HG03469 (cell line): ENCODE results near the gene MTURN.

Source experiments
- ATAC-seq: cut with Tn5 transposase; IDR thresholded peaks from one replicate; pipeline ENCODE4 v1.9.1; 2021; ENCODE audit warnings: mild to moderate bottlenecking, moderate library complexity, moderate number of reproducible peaks; ENCODE audit not compliant: unreplicated experiment

Gene MTURN

GRCh38 chr7:30159698-30160143 is 24.9 kb downstream of the MTURN start:
- ATAC-seq: no peak

GRCh38 chr7:30160329-30160728 is 25.5 kb downstream of the MTURN start:
- no peak for ATAC-seq

DNA sequence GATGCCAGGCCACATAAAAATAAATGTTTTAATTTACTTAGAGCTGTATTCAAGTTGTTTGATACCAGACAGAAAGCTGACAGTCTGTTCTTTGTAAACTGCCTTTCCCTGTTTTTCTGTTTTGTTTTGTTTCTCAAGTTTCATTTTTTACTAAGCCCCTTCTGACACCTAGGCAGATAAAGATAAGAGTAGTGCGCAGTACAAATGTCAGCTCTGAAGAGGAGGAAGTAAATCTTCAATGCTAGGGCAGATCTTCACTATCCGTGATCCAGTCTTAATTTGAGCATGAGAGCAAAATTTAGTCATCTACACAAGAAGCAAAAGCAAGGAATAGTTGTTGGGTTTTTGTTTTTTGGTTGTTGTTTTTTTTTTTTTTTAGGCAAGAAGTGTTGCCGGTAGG is 27.3 kb downstream of the MTURN start:
- ATAC-seq: no peak

GRCh38 chr7:30162622-30163124 is 27.9 kb downstream of the MTURN start:
- no peak for ATAC-seq

GRCh38 chr7:30163231-30163894 is 28.6 kb downstream of the MTURN start:
- no peak for ATAC-seq

- no peak for ATAC-seq
These were observed 29.8 kb downstream of the MTURN start for GRCh38 chr7:30164567-30164966.

GRCh38 chr7:30165590-30165989 is 30.8 kb downstream of the MTURN start:
- ATAC-seq: no peak

- ATAC-seq: no peak
These were observed 31.5 kb downstream of the MTURN start for GRCh38 chr7:30166155-30166840.

- no peak for ATAC-seq
These were observed 32.1 kb downstream of the MTURN start for GRCh38 chr7:30166841-30167235.

GRCh38 chr7:30167901-30168300 is 33.1 kb downstream of the MTURN start:
- ATAC-seq: no peak

- no peak for ATAC-seq
These were observed 34.2 kb downstream of the MTURN start for GRCh38 chr7:30168835-30169573.

DNA sequence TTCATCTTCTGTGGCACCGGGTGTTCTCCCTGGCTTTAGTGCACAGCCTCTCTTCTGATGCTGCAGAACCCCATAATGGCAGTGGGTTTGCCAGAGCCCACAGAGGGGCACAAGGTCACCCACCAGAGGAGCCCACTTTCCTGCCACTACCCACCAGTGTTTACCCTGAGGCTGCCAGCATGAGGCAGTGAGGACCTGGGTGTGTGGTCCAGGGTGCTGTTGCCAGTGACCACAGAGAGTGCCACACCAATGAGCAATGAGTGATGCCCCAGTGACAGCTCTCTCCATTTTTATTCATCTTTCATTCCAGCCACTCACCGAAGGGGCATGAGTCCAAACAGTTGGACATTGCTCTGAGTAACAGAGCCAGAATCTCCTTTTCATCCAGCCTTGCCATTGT is 34.8 kb downstream of the MTURN start:
- no peak for ATAC-seq

GRCh38 chr7:30170476-30171205 is 35.9 kb downstream of the MTURN start:
- no peak for ATAC-seq

- ATAC-seq: no peak
These were observed 37.1 kb downstream of the MTURN start for GRCh38 chr7:30171766-30172447.

- ATAC-seq: no peak
These were observed 37.7 kb downstream of the MTURN start for GRCh38 chr7:30172451-30172850.

DNA sequence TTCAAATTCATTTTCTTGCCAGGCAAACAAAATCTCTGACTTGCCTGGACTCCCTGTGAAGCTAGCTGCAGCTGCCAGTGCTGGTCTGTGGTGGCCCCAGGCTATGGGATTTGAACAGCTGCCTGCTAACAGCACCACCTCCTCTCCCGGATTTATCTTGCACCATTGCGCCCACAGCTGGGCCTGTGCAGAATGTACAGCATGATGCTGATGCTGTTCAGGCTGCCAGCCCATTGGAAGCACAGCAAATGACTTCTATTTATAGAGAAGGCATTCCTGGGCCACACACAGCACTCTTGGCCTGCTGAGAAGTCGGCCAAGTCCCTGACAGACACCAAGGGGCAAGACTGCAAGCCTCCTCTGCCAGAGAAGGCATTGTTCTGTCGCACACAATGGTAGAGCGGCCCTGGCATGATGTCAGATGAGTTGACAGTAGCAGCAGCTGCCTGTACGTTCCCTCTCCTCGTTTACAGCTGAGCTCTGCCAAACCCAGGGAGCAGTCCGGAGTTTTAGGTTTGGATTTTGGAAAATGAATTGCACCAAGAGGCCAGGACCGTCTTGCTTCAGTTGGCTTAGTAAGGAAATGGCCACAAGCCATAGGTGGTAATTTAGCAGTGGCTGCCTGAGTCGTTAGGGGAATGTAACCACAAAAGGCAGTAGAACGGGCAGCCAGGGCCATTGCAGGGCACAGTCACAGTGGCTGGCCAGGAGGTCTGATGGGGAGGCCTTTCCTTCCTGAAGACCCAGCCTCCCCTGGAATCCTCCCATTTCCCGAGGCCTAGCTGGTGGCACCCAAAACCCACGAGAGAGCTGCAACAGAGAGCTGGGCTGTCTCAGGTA is 38.5 kb downstream of the MTURN start:
- ATAC-seq: no peak

DNA sequence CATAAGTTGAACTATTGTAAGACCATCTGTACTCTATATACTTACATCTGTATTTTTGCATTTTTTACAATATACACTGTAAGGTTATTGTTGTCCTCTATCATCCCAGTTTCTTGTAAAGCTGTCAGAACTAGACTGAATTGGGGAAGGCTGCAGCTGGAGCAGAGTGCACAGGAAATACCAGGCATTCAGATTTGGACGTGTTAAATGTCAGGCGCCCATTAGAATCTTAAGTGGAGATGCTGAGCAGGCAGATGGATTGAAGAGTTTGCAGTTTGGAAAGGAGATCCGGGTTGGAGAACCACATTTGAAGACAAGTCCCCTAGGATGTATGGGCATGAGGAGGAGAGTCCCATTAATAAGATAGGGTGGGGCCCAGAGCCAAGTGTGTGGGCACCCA is 40.4 kb downstream of the MTURN start:
- ATAC-seq: no peak

- no peak for ATAC-seq
These were observed 40.9 kb downstream of the MTURN start for GRCh38 chr7:30175636-30176147.

- ATAC-seq: no peak
These were observed 41.8 kb downstream of the MTURN start for GRCh38 chr7:30176463-30177109.
